ENCODE data around the gene EMILIN1. TPM values are rescaled to one million over a fixed set of nuclear protein-coding genes. Genes with fewer than 3 reads are reported as not detected.

Gene EMILIN1
- total and polyA plus RNA-seq, 2 experiments from 2014 or later: 3.2 to 15.4 TPM

DNA sequence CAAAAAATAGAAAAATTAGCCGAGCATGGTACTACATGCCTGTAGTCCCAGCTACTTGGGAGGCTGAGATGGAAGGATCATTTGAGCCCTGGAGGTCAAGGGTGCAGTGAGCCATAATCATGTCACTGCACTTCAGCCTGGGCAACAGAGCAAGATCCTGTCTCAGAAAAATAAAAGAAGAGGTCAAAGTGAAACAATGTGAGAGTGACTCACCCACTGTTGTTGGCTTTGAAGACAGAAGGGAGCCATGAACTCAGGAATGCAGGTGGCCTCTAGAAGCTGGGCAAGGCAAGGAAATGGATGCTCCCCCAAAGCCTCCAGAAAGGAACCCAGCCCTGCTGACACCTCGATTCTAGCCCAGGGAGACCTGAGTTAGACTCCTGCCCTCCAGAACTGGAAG is 49.4 kb upstream of the EMILIN1 start (continued):
- TF ChIP-seq, protein P1, sequence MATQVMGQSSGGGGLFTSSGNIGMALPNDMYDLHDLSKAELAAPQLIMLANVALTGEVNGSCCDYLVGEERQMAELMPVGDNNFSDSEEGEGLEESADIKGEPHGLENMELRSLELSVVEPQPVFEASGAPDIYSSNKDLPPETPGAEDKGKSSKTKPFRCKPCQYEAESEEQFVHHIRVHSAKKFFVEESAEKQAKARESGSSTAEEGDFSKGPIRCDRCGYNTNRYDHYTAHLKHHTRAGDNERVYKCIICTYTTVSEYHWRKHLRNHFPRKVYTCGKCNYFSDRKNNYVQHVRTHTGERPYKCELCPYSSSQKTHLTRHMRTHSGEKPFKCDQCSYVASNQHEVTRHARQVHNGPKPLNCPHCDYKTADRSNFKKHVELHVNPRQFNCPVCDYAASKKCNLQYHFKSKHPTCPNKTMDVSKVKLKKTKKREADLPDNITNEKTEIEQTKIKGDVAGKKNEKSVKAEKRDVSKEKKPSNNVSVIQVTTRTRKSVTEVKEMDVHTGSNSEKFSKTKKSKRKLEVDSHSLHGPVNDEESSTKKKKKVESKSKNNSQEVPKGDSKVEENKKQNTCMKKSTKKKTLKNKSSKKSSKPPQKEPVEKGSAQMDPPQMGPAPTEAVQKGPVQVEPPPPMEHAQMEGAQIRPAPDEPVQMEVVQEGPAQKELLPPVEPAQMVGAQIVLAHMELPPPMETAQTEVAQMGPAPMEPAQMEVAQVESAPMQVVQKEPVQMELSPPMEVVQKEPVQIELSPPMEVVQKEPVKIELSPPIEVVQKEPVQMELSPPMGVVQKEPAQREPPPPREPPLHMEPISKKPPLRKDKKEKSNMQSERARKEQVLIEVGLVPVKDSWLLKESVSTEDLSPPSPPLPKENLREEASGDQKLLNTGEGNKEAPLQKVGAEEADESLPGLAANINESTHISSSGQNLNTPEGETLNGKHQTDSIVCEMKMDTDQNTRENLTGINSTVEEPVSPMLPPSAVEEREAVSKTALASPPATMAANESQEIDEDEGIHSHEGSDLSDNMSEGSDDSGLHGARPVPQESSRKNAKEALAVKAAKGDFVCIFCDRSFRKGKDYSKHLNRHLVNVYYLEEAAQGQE (IDR thresholded peaks at IDR 0.05; ENCODE audit: unreplicated experiment): no peak
- TF ChIP-seq CREB1 (CRISPR knock-in tag; IDR thresholded peaks at IDR 0.05; ENCODE audit: low read depth) (no peak), ZNF331 (CRISPR knock-in tag; IDR thresholded peaks at IDR 0.05; ENCODE audit: low read depth) (no peak), ZNF114 (CRISPR knock-in tag; IDR thresholded peaks at IDR 0.05) (no peak), STAT1 (IDR thresholded peaks at IDR 0.05; ENCODE audit: unreplicated experiment) (no peak)
- TF ChIP-seq, protein P2, sequence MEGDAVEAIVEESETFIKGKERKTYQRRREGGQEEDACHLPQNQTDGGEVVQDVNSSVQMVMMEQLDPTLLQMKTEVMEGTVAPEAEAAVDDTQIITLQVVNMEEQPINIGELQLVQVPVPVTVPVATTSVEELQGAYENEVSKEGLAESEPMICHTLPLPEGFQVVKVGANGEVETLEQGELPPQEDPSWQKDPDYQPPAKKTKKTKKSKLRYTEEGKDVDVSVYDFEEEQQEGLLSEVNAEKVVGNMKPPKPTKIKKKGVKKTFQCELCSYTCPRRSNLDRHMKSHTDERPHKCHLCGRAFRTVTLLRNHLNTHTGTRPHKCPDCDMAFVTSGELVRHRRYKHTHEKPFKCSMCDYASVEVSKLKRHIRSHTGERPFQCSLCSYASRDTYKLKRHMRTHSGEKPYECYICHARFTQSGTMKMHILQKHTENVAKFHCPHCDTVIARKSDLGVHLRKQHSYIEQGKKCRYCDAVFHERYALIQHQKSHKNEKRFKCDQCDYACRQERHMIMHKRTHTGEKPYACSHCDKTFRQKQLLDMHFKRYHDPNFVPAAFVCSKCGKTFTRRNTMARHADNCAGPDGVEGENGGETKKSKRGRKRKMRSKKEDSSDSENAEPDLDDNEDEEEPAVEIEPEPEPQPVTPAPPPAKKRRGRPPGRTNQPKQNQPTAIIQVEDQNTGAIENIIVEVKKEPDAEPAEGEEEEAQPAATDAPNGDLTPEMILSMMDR (conservative IDR thresholded peaks at IDR 0.05; ENCODE audit: low read depth in 2 of 2): no peak
- TF ChIP-seq, protein P3, sequence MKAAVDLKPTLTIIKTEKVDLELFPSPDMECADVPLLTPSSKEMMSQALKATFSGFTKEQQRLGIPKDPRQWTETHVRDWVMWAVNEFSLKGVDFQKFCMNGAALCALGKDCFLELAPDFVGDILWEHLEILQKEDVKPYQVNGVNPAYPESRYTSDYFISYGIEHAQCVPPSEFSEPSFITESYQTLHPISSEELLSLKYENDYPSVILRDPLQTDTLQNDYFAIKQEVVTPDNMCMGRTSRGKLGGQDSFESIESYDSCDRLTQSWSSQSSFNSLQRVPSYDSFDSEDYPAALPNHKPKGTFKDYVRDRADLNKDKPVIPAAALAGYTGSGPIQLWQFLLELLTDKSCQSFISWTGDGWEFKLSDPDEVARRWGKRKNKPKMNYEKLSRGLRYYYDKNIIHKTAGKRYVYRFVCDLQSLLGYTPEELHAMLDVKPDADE (IDR thresholded peaks at IDR 0.05): no peak

DNA sequence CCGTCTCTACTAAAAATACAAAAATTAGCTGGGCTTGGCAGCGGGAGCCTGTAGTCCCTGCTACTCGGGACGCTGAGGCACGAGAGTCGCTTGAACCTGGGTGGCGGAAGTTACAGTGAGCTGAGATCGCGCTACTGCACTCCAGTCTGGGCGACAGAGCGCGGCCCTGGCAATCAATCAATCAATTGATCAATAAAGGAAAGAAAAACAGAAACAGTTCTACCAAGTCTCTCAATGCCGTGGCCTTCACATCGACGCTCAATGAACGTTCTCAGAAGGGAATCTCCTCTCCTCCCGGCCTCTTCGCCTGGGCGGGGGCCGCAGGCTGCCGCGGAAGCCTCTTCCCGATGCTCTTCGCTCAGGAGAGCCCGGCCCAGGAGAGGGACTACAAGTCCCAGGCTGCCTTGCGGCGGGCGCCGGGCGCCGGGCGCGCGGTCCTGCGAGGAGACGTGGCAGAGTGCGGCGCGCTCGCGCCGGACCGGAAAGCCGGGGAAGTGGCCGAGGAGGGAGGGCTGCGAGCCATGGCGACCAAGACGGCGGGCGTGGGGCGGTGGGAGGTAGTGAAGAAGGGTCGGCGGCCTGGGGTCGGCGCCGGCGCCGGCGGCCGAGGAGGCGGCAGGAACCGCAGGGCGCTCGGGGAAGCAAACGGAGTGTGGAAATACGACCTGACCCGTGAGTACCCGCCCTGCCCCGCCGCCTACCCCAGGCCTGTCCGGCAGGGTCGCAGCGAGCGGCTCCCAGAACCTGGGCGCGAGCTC is 45.7 kb upstream of the EMILIN1 start, which contains the start of gene TMEM214:
TMEM214 (plus strand) TSS at position 471 of the 758 bp plus-strand sequence; CDS start at position 522, 51 bp downstream.
- H3K4me2 ChIP-seq: peak within 1 kb of the TSS; percentile 97
- peak within 1 kb of the TSS; percentile 99 for H3K4me3 ChIP-seq
- H3K27ac Mint-ChIP-seq: peak within 1 kb of the TSS; percentile 74; the same call in 1 of the 2 replicates
- H3K27me3 ChIP-seq (ENCODE audit: insufficient read depth): no peaks in the 10 kb centered on the region
- peak within 1 kb of the TSS; percentile 94 for H3K4me3 Mint-ChIP-seq
- H3K27me3 Mint-ChIP-seq (ENCODE audit: insufficient read depth, low read depth, poor library complexity): peaks cover 16% of the 10 kb centered on the region
- peaks cover 13% of the 10 kb centered on the region for H3K79me2 ChIP-seq (replicated peaks; ENCODE audit: insufficient read depth)
- peak; percentile 98 for ATAC-seq
- no peaks in the 10 kb centered on the region; the same call in 1 of the 2 replicates for H4K20me1 ChIP-seq (replicated peaks; ENCODE audit: insufficient read depth)
- DNase-seq (ENCODE audit: low spot score): peak; percentile 87
- H2AFZ ChIP-seq: peak within 1 kb of the TSS; percentile 100
- H3K36me3 ChIP-seq (ENCODE audit: insufficient read depth): no peaks in the 10 kb centered on the region
- peaks cover 9% of the 10 kb centered on the region; the same call in 1 of the 2 replicates for H3K4me1 ChIP-seq (ENCODE audit: insufficient read depth)
- TF ChIP-seq EZH2 (IDR thresholded peaks at IDR 0.05; ENCODE audit: low read depth, unreplicated experiment) (no peak), CREB1 (CRISPR knock-in tag; IDR thresholded peaks at IDR 0.05; ENCODE audit: low read depth) (0 out of 2 replicates have a peak, but pooled peaks have one; percentile 34), POLR2AphosphoS5 (IDR thresholded peaks at IDR 0.05; ENCODE audit: low read depth) (peak; percentile 90), ZNF114 (CRISPR knock-in tag; IDR thresholded peaks at IDR 0.05) (no peak), NANOG (IDR thresholded peaks at IDR 0.05; ENCODE audit: borderline replicate concordance) (no peak)
- TF ChIP-seq, protein P2 (conservative IDR thresholded peaks at IDR 0.05; ENCODE audit: low read depth in 2 of 2): no peak
- TF ChIP-seq, protein P3 (IDR thresholded peaks at IDR 0.05): peak; percentile 83
- H3K9me2 ChIP-seq (ENCODE audit: insufficient read depth): no peaks in the 10 kb centered on the region
- no peak within 1 kb of the TSS for H3K27ac ChIP-seq (ENCODE audit: low read depth)
- no peaks in the 10 kb centered on the region for H3F3A ChIP-seq (replicated peaks; ENCODE audit: low read depth)
- peaks cover 28% of the 10 kb centered on the region for H3K36me3 Mint-ChIP-seq (ENCODE audit: low read depth)
- no peaks in the 10 kb centered on the region for H3K9me3 Mint-ChIP-seq
- peaks cover 16% of the 10 kb centered on the region for H3K4me1 Mint-ChIP-seq

Measured in GM23338 (cell line).